ENCODE results near the gene FOXD1. TPM values are rescaled to one million over a fixed set of nuclear protein-coding genes. Genes with fewer than 3 reads are reported as not detected.

The FOXD1 gene
- total and polyA plus RNA-seq, 2 of the 4 experiments (the other 2 are of a cell fraction): 3.2 to 23.1 TPM

DNA sequence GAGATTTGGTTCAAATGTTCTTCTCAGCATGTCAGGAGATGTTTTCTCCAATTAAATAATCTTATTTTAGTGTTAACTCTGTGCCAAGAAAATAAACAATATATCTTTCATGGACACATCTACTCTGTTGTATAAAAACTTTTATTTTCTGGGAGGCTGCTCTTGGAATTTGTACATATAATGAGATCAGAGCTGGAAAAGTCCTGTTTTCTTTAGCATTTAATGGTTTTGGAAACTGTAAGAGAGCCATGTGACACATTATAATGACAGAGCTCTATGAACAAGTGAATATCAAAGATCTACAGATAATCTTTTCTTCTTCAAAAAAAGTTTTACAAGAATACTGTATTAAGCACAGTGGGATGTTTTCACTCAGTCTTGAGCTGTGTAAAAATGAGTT is 48.8 kb downstream of the FOXD1 start:
- Histone ChIP-seq H3K9me1 (ENCODE audit: insufficient read depth, low read length) (0 out of 2 replicates have a peak, but pooled peaks cover 2% of the 10 kb centered on the region), H3K79me1 (ENCODE audit: low read depth in 1 of 2, low read length in 2 of 2) (no peaks in the 10 kb centered on the region), H2BK20ac (ENCODE audit: low read depth, low read length) (no peak overlapping the region), H2AK9ac (replicated peaks; ENCODE audit: low read depth, low read length, poor library complexity) (no peak overlapping the region), H2BK15ac (ENCODE audit: low read depth, low read length) (no peak overlapping the region), H3K4me3 (ENCODE audit: insufficient read depth, low read depth, low read length) (no peak overlapping the region), H3K27me3 (ENCODE audit: control insufficient read depth, insufficient read depth, low read length) (no peaks in the 10 kb centered on the region; the same call in 1 of the 2 replicates), H3K4me1 (ENCODE audit: control insufficient read depth, insufficient read depth, low read length) (no peaks in the 10 kb centered on the region), H3K23ac (ENCODE audit: low read depth, low read length) (no peak overlapping the region), H3K18ac (ENCODE audit: low read depth, low read length) (no peak overlapping the region), H3K27ac (ENCODE audit: insufficient read depth, low read length) (no peak overlapping the region), H4K91ac (ENCODE audit: insufficient read depth, low read depth, low read length) (no peak overlapping the region), H3K4me2 (ENCODE audit: low read depth, low read length) (no peak overlapping the region), H4K5ac (ENCODE audit: low read depth, low read length) (no peak overlapping the region), H2AK5ac (ENCODE audit: low read depth, low read length) (no peak overlapping the region), H2AFZ (replicated peaks; ENCODE audit: low read length, poor library complexity) (no peak overlapping the region), H3K9ac (ENCODE audit: low read depth, low read length) (no peak overlapping the region), H2BK120ac (ENCODE audit: low read depth, low read length) (no peak overlapping the region), H4K20me1 (ENCODE audit: insufficient read depth, low read length) (no peaks in the 10 kb centered on the region), H3K36me3 (ENCODE audit: control insufficient read depth, insufficient read depth, low read length) (no peaks in the 10 kb centered on the region), H3K56ac (ENCODE audit: extremely low read depth, insufficient read depth, low read length) (no peak overlapping the region), H3K14ac (replicated peaks; ENCODE audit: low read depth, low read length) (no peak overlapping the region), H3K4ac (ENCODE audit: low read depth, low read length) (no peak overlapping the region), H4K8ac (ENCODE audit: low read depth in 2 of 2, low read length in 2 of 2) (no peak overlapping the region), H2BK5ac (ENCODE audit: low read depth, low read length, poor library complexity, severe bottlenecking) (no peak overlapping the region), H3K9me3 (ENCODE audit: control insufficient read depth, insufficient read depth, low read length) (no peaks in the 10 kb centered on the region)
- in situ Hi-C loops (cut with MboI; ENCODE audit: low sequenced_read_pairs) (no loop called here), dilution Hi-C loops (cut with HindIII; ENCODE audit: low sequenced_read_pairs, unreplicated experiment) (no loop called here), intact Hi-C loops (cut with micrococcal nuclease) (no loop called here)
- no peak for DNase-seq
- ChIA-PET CTCF (interaction anchor here (1.2 to 1.5 kb wide), 3 partner anchors 12 to 88 kb away, joined by 3 to 7 read pairs (median 3); no protein-coding TSS in a partner anchor), POLR2A (ENCODE audit: unreplicated experiment) (no interaction called here)
- no peak for TF ChIP-seq RFX5 (IDR thresholded peaks at IDR 0.05; ENCODE audit: low read depth, low read length)
- no peak for TF ChIP-seq FOS (IDR thresholded peaks at IDR 0.05; ENCODE audit: low read depth, low read length)
- TF ChIP-seq, protein P1, sequence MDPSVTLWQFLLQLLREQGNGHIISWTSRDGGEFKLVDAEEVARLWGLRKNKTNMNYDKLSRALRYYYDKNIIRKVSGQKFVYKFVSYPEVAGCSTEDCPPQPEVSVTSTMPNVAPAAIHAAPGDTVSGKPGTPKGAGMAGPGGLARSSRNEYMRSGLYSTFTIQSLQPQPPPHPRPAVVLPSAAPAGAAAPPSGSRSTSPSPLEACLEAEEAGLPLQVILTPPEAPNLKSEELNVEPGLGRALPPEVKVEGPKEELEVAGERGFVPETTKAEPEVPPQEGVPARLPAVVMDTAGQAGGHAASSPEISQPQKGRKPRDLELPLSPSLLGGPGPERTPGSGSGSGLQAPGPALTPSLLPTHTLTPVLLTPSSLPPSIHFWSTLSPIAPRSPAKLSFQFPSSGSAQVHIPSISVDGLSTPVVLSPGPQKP (IDR thresholded peaks at IDR 0.05; ENCODE audit: borderline replicate concordance, low read depth, low read length): no peak
- TF ChIP-seq MAZ (IDR thresholded peaks at IDR 0.05; ENCODE audit: borderline replicate concordance, low read depth, low read length): no peak
- no peak for TF ChIP-seq MXI1 (IDR thresholded peaks at IDR 0.05; ENCODE audit: borderline replicate concordance, low read depth, low read length)
- BruUV-seq (replicated peaks): no TSS peak
- ATAC-seq (ENCODE audit: low read depth): no peak

Other genes starting within 250 kb of the FOXD1 start
- gene BTF3, start 49.7 kb upstream of the FOXD1 start, total RNA-seq (2012; rRNA removed): 211 and 225 TPM in 2 replicates
- gene BTF3, start 49.7 kb upstream of the FOXD1 start, polyA plus RNA-seq (2012; rRNA removed): 410 and 443 TPM in 2 replicates
- gene ANKRA2, start 116.9 kb upstream of the FOXD1 start, total RNA-seq (2012; rRNA removed): 10.8 and 11.7 TPM in 2 replicates
- gene ANKRA2, start 116.9 kb upstream of the FOXD1 start, polyA plus RNA-seq (2012; rRNA removed): 11.7 and 12.5 TPM in 2 replicates
- gene UTP15, start 117.0 kb upstream of the FOXD1 start, total RNA-seq (2012; rRNA removed): 28.0 and 31.1 TPM in 2 replicates
- 10.9 and 11.4 TPM in 2 replicates for gene UTP15, start 117.0 kb upstream of the FOXD1 start, polyA plus RNA-seq (2012; rRNA removed)
- gene ARHGEF28, start 177.4 kb upstream of the FOXD1 start, total RNA-seq (2012; rRNA removed): 13.9 and 16.0 TPM in 2 replicates
- gene ARHGEF28, start 177.4 kb upstream of the FOXD1 start, polyA plus RNA-seq (2012; rRNA removed): 3.6 TPM in 2 replicates

Data from IMR-90 (cell line).